Left ventricle myocardium superior (tissue), 1 donor: ENCODE measurements around the gene ASXL1. TPM values are rescaled to one million over a fixed set of nuclear protein-coding genes. Genes with fewer than 3 reads are reported as not detected.
A peak's percentile ranks its signal among the peaks of the same experiment; 100 is the strongest.
"Not testable (repeated sequence)": the region's sequence is repeated elsewhere in the genome, so short reads cannot be mapped to it uniquely, and the experiment has no call there.

ENCODE experiments used
- ATAC-seq: fragments of 200-7000 bp; cut with Tn5 transposase; one replicate; pipeline ENCODE4 v1.9.1; 2020; ENCODE audit warnings: mild to moderate bottlenecking, moderate library complexity
- DNase-seq: peaks from one replicate; pipeline ENCODE4 v3.0.0-alpha.2; 2020
- intact Hi-C: fragments of 100-400 bp; cut with micrococcal nuclease; formaldehyde crosslinking; loops from one replicate; pipeline ENCODE4 v1.11.0; 2022
- total RNA-seq: library from RNA; stranded (reverse); fragmentation: NEBNext Ultra II Directional; extraction: Animal tissue kit (Norgen Biotek cat#: 25700); gene quantifications from one replicate; pipeline ENCODE4 v1.2.1, GENCODE V29; 2021
- donor health status: DM: no; HTN: yes; CAD: no; lungs with severe emphysema.

Gene ASXL1
- total RNA-seq, 1 donor from 2014 or later = 25.7 TPM

DNA sequence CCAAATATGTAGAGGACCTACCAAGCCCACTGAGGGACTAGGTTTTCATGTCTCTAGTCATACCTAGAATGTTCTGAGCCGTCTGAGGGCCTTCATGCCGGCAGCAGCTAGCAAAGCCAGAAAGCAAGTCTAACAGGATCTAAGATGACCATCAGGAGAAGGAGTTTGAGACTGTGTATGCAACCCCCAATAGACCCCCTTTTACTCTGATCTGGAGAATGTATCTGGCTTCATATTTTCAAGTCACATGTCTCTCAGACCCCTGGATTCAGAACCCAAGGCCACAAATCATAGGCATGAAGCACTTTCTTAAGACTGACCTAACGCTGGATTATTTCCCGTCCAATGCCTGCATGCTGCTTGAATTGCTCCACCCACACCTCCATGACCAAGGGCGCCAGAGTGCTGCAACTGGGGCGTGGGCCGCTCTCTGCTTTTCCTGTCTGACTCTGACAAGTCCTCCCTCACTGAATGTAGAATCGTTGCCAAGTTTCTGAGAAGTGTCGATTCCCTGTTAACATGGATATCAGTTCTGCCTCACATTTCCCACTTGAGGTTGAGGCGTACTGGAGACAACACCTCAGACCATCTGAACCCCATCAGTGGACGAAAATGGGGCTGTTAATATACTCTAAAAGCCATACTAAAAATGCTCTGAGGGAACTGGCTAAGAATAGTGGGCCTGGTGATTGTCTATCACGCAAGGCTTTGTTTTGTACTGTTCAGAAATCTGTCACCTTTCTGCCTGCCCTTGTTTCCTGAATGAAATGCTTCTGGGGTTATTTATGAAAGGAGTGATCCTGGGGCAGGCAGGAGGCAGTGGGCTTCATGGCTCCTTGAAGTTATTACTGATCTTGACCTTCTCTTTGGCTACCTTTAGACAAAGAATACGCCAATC, 23.9 kb upstream of the ASXL1 start:
- peak; percentile 84 for ATAC-seq
- intact Hi-C loops = no loop called here

GRCh38 chr20:32336918-32337347, 21.2 kb upstream of the ASXL1 start:
- intact Hi-C loops = no loop called here
- DNase-seq (no peak), ATAC-seq (no peak)

More for the DNA sequence above, 23.9 kb upstream of the ASXL1 start:
- peak; percentile 73 for DNase-seq

- no peak for DNase-seq
- intact Hi-C loops = no loop called here
- ATAC-seq = no peak
Observed at GRCh38 chr20:32337937-32338661, 20.0 kb upstream of the ASXL1 start.

GRCh38 chr20:32338665-32339064, 19.5 kb upstream of the ASXL1 start:
- DNase-seq (no peak), ATAC-seq (no peak)
- intact Hi-C loops = no loop called here

- DNase-seq (no peak), ATAC-seq (no peak)
- intact Hi-C loops = no loop called here
Observed at GRCh38 chr20:32339116-32339515, 19.0 kb upstream of the ASXL1 start.

DNA sequence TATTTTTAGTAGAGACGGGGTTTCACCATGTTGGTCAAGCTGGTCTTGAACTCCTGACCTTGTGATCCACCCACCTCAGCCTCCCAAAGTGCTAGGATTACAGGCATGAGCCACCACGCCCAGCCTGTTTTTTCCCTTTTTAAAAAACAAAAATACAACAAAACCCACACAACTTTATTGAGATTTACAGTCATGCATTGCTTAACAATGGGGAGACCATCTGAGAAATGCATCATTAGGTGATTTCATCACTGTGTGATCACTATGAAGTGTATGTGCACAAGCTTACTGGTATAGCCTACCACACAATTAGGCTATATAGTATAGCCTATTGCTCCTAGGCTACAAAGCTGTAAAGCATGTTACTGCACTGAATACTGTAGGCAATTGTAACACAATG, 17.1 kb upstream of the ASXL1 start:
- intact Hi-C loops, ATAC-seq, DNase-seq: not testable (repeated sequence)

GRCh38 chr20:32343439-32343838, 14.7 kb upstream of the ASXL1 start:
- ATAC-seq = no peak
- intact Hi-C loops = no loop called here

DNA sequence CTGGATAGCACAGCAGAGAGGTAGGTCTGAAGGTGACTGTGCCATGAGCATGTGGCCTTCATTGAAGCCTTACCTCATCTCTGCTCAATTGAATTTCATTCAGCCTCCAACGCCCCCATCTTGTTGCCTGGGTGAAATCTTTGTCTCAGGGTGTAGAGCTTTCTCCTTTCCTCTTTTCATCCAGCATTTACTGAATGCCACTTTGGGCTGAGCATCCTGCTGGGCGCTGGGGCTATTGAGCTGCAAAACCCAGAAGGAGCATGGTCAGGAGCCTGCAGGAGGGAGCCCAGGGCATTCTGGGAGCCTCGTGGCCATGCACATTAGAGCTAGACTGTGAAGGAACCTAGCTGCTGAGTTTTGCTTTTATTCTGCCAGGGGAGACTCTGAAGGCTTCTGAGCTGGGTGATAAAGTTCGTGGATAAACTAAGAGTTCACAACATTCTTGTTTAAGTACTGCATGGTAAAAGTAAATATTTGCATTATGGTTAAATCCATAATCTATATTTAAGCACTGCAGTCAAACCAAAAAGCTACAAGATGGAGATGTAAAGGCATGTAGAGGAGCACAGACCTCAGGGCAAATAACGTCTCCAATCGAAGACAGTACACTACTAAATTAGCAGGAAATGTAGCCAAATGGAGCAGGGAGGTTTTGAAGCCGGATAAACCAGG, 13.2 kb upstream of the ASXL1 start:
- intact Hi-C loops = no loop called here
- DNase-seq (no peak), ATAC-seq (no peak)

More at GRCh38 chr20:32343439-32343838, 14.7 kb upstream of the ASXL1 start:
- DNase-seq = no peak

- ATAC-seq (no peak), DNase-seq (no peak)
- intact Hi-C loops = no loop called here
Observed at GRCh38 chr20:32348207-32348606, 9.9 kb upstream of the ASXL1 start.

- intact Hi-C loops = no loop called here
- no peak for DNase-seq
- no peak for ATAC-seq
Observed at GRCh38 chr20:32350421-32350820, 7.7 kb upstream of the ASXL1 start.

GRCh38 chr20:32352121-32352720, 5.9 kb upstream of the ASXL1 start:
- no peak for ATAC-seq
- intact Hi-C loops = no loop called here
- no peak for DNase-seq

GRCh38 chr20:32353848-32354496, 4.2 kb upstream of the ASXL1 start:
- intact Hi-C loops = no loop called here
- DNase-seq (no peak), ATAC-seq (no peak)

DNA sequence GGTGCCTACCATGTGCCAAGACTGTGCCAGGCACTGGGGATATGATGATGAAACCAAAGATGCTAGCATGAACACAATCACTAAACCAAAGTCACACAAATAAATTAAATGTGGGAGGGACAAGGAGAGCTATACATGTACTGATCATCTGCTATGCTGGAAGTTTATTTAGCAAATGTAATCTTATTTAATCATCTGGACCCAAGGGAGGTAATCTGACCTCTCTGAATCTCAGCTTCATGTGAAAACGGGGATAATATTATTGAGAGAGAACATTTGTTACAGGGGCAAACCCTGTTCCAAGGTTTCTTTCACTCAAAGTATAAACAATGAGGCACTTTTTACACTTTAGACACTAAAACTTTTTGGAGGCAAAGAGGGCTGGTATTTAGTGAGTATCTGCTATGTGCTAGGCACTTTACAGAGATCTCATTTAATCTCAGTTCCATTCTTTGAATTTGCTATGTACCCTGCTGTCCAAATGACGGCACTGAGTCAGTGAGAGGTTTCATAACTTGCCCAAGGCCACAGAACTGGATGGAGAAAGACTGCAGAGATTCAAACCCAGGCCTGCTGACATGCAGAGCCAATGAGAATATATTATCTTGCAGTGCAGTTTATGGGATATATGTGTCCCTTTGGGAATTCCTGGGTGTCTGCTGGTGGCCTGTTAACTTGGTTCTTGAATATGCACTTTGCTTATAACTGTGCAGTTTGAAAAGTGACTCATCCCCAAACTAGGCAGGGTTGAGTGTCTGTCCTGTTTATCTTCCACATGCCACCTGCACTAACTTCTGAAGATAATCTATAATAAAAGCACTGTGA, 3.3 kb upstream of the ASXL1 start:
- DNase-seq = no peak
- no peak for ATAC-seq
- intact Hi-C loops = no loop called here

DNA sequence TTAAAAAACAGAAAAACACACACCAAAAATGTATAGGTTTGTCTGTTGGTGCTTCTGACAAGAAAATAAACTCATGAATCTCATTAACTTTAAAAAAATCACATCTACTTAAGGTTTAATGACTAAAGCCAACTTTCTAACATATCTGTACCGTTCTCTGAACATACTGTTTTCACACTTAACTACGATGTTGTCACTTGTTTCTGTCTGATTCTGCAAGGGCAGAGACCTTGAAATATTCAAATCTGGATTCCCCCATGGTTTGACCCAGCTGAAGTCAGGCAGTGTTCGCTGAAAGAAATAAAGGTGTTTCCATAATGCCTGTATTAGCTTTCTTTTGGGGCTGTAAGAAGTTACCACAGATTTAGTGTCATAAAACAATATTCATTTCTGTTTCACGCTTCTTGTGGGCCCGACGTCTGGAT, 2.7 kb upstream of the ASXL1 start:
- intact Hi-C loops = no loop called here
- ATAC-seq = no peak
- no peak for DNase-seq

DNA sequence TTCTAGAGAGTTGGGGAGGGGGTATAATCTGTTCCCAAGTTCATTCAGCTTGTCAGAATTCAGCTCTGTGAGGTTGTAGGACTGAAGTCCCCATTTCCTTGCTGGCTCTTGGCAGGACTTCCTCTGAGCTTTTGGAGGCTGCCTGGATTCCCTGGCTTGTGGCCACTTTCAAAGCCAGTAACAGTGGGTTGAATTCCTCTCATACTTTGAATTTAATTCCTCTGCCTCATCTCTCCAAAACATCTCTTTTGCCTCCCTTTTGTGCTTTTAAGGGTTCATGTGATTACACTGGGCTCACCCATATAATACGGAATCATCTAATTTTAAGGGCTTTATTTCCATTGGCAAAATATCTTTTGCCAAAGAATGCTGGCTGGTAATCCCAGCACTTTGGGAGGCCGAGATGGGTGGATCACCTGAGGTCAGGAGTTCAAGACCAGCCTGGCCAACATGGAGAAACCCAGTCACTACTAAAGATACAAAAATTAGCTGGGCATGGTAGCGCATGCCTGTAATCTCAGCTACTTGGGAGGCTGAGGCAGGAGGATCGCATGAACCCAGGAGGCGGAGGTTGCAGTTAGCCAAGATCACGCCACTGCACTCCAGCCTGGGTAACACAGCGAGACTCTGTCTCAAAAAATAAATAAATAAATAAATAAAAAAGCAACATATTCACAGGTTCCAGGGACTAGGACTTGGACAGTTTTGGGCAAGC, 2.1 kb upstream of the ASXL1 start:
- intact Hi-C loops, ATAC-seq, DNase-seq: not testable (repeated sequence)

GRCh38 chr20:32356622-32357374, 1.3 kb upstream of the ASXL1 start:
- no peak for ATAC-seq
- intact Hi-C loops = no loop called here
- no peak for DNase-seq

DNA sequence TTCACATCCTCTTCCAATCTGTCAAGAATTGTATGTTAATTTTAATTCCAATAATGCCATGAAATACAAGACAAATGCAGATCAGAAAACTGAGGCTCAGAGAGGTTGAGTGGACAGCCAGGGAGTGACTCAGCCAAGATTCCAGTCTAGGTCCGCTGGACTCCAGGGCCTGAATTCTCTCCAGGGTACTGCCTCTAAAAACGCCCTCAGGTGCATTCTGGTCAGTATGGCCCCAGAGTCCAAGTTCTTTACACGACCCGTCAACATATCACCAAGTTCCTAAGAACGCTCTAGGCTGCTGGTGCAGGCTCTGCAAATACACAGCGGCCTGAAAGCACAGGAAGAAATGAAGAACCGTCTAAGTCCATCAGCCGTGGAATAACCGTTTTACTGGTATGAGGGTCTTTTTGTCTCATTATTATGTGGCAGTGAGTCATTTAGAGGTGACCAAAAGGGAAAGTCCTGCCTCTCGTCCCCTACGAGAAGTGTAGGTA, 709 bp upstream of the ASXL1 start:
- ATAC-seq = peak; percentile 14
- intact Hi-C loops = no loop called here
- no peak for DNase-seq
